ENCODE results near the gene SELENOO. TPM values are rescaled to one million over a fixed set of nuclear protein-coding genes. Genes with fewer than 3 reads are reported as not detected.

SELENOO gene
- polyA plus RNA-seq, 1 of the 3 experiments (the other 2 are of a cell fraction), result 26.7 TPM

- H3K36me3 ChIP-seq (replicated peaks in 1 of 2; ENCODE audit: control insufficient read depth in 1 of 2, insufficient read depth in 2 of 2, low read length in 1 of 2), result peaks cover 39 to 41% of the 10 kb centered on the region in 2 experiments
- CTCF ChIA-PET, result interaction anchor here (1.0 to 3.9 kb wide), 15 partner anchors 8 to 277 kb away, joined by 3 to 52 read pairs (median 4); partner anchors contain the start of gene PANX2
- WGBS (ENCODE audit: low lambda C conversion rate), result 90% methylated on average over 12 of the region's 23 CpGs
Observed at GRCh38 chr22:50207383-50208140, 6.8 kb downstream of the SELENOO start.

More at GRCh38 chr22:50207383-50208140, 6.8 kb downstream of the SELENOO start:
- Histone ChIP-seq H3K4me1 (ENCODE audit: control insufficient read depth in 1 of 2, insufficient read depth in 2 of 2, low read depth in 1 of 2, low read length in 1 of 2) (no peaks in the 10 kb centered on the region; a peak in 1 of 4 replicates), H3K4me3 (ENCODE audit: low read depth in 2 of 2, low read length in 1 of 2) (no peak overlapping the region), H2AFZ (ENCODE audit: low read depth) (no peak overlapping the region), H3K9ac (no peak overlapping the region), H4K20me1 (ENCODE audit: insufficient read depth) (0 out of 2 replicates have a peak, but pooled peaks cover 12% of the 10 kb centered on the region), H3K27me3 (ENCODE audit: insufficient read depth) (no peaks in the 10 kb centered on the region), H3F3A (replicated peaks; ENCODE audit: insufficient read depth) (peaks cover 14% of the 10 kb centered on the region), H3K27ac (ENCODE audit: low read depth in 2 of 2, low read length in 1 of 2) (no peak overlapping the region), H3K9me3 (no peaks in the 10 kb centered on the region), H3K9me2 (no peaks in the 10 kb centered on the region), H3K4me2 (no peak overlapping the region), H3K79me2 (ENCODE audit: insufficient read depth) (peaks cover 40% of the 10 kb centered on the region)
- TF ChIP-seq GATA2 (CRISPR knock-in tag; IDR thresholded peaks at IDR 0.05) (no peak), PBX3 (IDR thresholded peaks at IDR 0.05) (no peak), FOXM1 (IDR thresholded peaks at IDR 0.05; ENCODE audit: low read depth) (no peak), EP300 (IDR thresholded peaks at IDR 0.05; ENCODE audit: borderline replicate concordance in 1 of 2, low read depth in 1 of 2, low read length in 1 of 2) (no peak), TAF1 (IDR thresholded peaks at IDR 0.05; ENCODE audit: borderline replicate concordance, low read depth, low read length) (no peak), SIN3A (IDR thresholded peaks at IDR 0.05; ENCODE audit: borderline replicate concordance, low read depth, low read length) (no peak), EZH2phosphoT487 (IDR thresholded peaks at IDR 0.05; ENCODE audit: borderline replicate concordance, low read depth) (no peak), FOXJ3 (CRISPR knock-in tag; IDR thresholded peaks at IDR 0.05) (no peak), RFX5 (IDR thresholded peaks at IDR 0.05; ENCODE audit: low read length) (no peak), MXI1 (IDR thresholded peaks at IDR 0.05; ENCODE audit: low read depth, low read length) (no peak), IRF3 (IDR thresholded peaks at IDR 0.05; ENCODE audit: low read depth, low read length) (no peak), USF1 (IDR thresholded peaks at IDR 0.05; ENCODE audit: borderline replicate concordance, low read depth) (no peak), NFIC (IDR thresholded peaks at IDR 0.05; ENCODE audit: borderline replicate concordance) (no peak), MAX (IDR thresholded peaks at IDR 0.05; ENCODE audit: low read depth) (no peak), TCF12 (IDR thresholded peaks at IDR 0.05) (no peak), USF2 (IDR thresholded peaks at IDR 0.05; ENCODE audit: borderline replicate concordance, low read depth, low read length) (no peak), ELF1 (IDR thresholded peaks at IDR 0.05) (no peak)
- POLR2A ChIA-PET, result no interaction called here
- no peak for DNase-seq
